Measurements from ENCODE around the gene VPS54. TPM values are rescaled to one million over a fixed set of nuclear protein-coding genes. Genes with fewer than 3 reads are reported as not detected.
"Not testable (repeated sequence)": the region's sequence is repeated elsewhere in the genome, so short reads cannot be mapped to it uniquely, and the experiment has no call there.

Gene VPS54
- total RNA-seq, 1 experiment from 2014 or later = 14.6 TPM

DNA sequence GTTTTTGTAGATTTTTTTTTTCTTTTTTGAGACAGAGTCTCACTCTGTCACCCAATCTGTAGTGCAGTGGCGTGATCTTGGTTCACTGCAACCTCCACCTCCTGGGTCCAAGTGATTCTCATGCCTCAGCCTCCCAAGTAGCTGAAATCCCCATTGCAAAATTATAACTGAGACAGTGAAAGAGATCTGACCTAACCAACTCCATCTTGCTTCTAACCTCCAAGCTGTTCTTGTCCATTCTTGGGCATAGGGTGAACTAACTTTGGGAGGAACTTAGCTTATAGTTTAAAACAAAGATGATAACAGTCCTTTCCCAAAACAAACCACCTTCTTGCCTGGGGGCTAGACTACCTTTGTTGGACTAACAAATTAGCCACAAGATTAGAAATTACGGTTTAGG, 44.2 kb downstream of the VPS54 start:
- DNase-seq (ENCODE audit: low spot score); H3K9me3 Mint-ChIP-seq; H3K27ac Mint-ChIP-seq; H3K27me3 Mint-ChIP-seq (ENCODE audit: low read depth); H3K4me1 Mint-ChIP-seq; H3K4me3 Mint-ChIP-seq; POLR2A ChIA-PET; ATAC-seq; CTCF ChIA-PET: not testable (repeated sequence)
- H3K36me3 Mint-ChIP-seq = peaks cover 17% of the 10 kb centered on the region

DNA sequence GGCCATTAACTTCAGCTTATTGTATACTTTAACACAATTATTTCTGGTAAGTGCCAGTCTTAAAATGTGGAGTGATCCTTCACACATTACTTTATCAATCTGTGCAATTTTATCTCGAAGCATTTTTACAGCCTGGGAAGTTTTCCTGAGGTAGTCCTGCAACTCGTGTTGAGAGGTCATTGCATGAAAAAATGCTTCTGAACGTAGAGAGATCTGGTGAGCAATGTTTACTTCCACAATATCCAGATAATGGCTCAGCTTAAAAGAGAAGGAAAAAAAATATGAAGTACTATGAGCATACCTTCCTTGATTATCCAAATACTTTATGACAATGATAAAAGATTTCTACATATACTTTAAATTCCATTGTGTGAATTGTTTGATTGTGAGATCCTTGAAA, 57.0 kb downstream of the VPS54 start:
- DNase-seq (ENCODE audit: low spot score) (no peak), ATAC-seq (no peak)
- Mint-ChIP-seq H3K4me3 (no peak overlapping the region), H3K9me3 (peaks cover 7% of the 10 kb centered on the region), H3K36me3 (peaks cover 21% of the 10 kb centered on the region), H3K27ac (0 out of 2 replicates have a peak overlapping the region, but pooled peaks have one; percentile 5), H3K27me3 (ENCODE audit: low read depth) (no peaks in the 10 kb centered on the region), H3K4me1 (peaks cover 6% of the 10 kb centered on the region)
- POLR2A ChIA-PET = no interaction called here
- TF ChIP-seq, protein P1, sequence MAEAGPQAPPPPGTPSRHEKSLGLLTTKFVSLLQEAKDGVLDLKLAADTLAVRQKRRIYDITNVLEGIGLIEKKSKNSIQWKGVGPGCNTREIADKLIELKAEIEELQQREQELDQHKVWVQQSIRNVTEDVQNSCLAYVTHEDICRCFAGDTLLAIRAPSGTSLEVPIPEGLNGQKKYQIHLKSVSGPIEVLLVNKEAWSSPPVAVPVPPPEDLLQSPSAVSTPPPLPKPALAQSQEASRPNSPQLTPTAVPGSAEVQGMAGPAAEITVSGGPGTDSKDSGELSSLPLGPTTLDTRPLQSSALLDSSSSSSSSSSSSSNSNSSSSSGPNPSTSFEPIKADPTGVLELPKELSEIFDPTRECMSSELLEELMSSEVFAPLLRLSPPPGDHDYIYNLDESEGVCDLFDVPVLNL (CRISPR knock-in tag; IDR thresholded peaks at IDR 0.05; ENCODE audit: borderline replicate concordance, low read depth) = no peak
- TF ChIP-seq, protein P2, sequence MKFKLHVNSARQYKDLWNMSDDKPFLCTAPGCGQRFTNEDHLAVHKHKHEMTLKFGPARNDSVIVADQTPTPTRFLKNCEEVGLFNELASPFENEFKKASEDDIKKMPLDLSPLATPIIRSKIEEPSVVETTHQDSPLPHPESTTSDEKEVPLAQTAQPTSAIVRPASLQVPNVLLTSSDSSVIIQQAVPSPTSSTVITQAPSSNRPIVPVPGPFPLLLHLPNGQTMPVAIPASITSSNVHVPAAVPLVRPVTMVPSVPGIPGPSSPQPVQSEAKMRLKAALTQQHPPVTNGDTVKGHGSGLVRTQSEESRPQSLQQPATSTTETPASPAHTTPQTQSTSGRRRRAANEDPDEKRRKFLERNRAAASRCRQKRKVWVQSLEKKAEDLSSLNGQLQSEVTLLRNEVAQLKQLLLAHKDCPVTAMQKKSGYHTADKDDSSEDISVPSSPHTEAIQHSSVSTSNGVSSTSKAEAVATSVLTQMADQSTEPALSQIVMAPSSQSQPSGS (CRISPR knock-in tag; IDR thresholded peaks at IDR 0.05; ENCODE audit: borderline replicate concordance, low read depth) = no peak
- TF ChIP-seq ELF4 (CRISPR knock-in tag; IDR thresholded peaks at IDR 0.05; ENCODE audit: low read depth) = no peak
- no peak for TF ChIP-seq NR1H2 (CRISPR knock-in tag; IDR thresholded peaks at IDR 0.05)
- TF ChIP-seq, protein P3, sequence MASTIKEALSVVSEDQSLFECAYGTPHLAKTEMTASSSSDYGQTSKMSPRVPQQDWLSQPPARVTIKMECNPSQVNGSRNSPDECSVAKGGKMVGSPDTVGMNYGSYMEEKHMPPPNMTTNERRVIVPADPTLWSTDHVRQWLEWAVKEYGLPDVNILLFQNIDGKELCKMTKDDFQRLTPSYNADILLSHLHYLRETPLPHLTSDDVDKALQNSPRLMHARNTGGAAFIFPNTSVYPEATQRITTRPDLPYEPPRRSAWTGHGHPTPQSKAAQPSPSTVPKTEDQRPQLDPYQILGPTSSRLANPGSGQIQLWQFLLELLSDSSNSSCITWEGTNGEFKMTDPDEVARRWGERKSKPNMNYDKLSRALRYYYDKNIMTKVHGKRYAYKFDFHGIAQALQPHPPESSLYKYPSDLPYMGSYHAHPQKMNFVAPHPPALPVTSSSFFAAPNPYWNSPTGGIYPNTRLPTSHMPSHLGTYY (CRISPR knock-in tag; IDR thresholded peaks at IDR 0.05) = no peak
- TF ChIP-seq HMGA2 (CRISPR knock-in tag; IDR thresholded peaks at IDR 0.05) = no peak
- no peak for TF ChIP-seq CBFB (CRISPR knock-in tag; IDR thresholded peaks at IDR 0.05; ENCODE audit: low read depth)
- TF ChIP-seq, protein P4, sequence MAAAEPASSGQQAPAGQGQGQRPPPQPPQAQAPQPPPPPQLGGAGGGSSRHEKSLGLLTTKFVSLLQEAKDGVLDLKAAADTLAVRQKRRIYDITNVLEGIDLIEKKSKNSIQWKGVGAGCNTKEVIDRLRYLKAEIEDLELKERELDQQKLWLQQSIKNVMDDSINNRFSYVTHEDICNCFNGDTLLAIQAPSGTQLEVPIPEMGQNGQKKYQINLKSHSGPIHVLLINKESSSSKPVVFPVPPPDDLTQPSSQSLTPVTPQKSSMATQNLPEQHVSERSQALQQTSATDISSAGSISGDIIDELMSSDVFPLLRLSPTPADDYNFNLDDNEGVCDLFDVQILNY (CRISPR knock-in tag; IDR thresholded peaks at IDR 0.05) = no peak
- TF ChIP-seq, protein P5, sequence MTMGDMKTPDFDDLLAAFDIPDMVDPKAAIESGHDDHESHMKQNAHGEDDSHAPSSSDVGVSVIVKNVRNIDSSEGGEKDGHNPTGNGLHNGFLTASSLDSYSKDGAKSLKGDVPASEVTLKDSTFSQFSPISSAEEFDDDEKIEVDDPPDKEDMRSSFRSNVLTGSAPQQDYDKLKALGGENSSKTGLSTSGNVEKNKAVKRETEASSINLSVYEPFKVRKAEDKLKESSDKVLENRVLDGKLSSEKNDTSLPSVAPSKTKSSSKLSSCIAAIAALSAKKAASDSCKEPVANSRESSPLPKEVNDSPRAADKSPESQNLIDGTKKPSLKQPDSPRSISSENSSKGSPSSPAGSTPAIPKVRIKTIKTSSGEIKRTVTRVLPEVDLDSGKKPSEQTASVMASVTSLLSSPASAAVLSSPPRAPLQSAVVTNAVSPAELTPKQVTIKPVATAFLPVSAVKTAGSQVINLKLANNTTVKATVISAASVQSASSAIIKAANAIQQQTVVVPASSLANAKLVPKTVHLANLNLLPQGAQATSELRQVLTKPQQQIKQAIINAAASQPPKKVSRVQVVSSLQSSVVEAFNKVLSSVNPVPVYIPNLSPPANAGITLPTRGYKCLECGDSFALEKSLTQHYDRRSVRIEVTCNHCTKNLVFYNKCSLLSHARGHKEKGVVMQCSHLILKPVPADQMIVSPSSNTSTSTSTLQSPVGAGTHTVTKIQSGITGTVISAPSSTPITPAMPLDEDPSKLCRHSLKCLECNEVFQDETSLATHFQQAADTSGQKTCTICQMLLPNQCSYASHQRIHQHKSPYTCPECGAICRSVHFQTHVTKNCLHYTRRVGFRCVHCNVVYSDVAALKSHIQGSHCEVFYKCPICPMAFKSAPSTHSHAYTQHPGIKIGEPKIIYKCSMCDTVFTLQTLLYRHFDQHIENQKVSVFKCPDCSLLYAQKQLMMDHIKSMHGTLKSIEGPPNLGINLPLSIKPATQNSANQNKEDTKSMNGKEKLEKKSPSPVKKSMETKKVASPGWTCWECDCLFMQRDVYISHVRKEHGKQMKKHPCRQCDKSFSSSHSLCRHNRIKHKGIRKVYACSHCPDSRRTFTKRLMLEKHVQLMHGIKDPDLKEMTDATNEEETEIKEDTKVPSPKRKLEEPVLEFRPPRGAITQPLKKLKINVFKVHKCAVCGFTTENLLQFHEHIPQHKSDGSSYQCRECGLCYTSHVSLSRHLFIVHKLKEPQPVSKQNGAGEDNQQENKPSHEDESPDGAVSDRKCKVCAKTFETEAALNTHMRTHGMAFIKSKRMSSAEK (CRISPR knock-in tag; IDR thresholded peaks at IDR 0.05; ENCODE audit: borderline replicate concordance) = no peak
- no peak for TF ChIP-seq PRRX2 (CRISPR knock-in tag; IDR thresholded peaks at IDR 0.05)
- TF ChIP-seq, protein P6, sequence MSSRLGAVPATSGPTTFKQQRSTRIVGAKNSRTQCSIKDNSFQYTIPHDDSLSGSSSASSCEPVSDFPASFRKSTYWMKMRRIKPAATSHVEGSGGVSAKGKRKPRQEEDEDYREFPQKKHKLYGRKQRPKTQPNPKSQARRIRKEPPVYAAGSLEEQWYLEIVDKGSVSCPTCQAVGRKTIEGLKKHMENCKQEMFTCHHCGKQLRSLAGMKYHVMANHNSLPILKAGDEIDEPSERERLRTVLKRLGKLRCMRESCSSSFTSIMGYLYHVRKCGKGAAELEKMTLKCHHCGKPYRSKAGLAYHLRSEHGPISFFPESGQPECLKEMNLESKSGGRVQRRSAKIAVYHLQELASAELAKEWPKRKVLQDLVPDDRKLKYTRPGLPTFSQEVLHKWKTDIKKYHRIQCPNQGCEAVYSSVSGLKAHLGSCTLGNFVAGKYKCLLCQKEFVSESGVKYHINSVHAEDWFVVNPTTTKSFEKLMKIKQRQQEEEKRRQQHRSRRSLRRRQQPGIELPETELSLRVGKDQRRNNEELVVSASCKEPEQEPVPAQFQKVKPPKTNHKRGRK (CRISPR knock-in tag; IDR thresholded peaks at IDR 0.05; ENCODE audit: borderline replicate concordance) = no peak
- TF ChIP-seq ZNF423 (CRISPR knock-in tag; IDR thresholded peaks at IDR 0.05) = no peak
- TF ChIP-seq, protein P7, sequence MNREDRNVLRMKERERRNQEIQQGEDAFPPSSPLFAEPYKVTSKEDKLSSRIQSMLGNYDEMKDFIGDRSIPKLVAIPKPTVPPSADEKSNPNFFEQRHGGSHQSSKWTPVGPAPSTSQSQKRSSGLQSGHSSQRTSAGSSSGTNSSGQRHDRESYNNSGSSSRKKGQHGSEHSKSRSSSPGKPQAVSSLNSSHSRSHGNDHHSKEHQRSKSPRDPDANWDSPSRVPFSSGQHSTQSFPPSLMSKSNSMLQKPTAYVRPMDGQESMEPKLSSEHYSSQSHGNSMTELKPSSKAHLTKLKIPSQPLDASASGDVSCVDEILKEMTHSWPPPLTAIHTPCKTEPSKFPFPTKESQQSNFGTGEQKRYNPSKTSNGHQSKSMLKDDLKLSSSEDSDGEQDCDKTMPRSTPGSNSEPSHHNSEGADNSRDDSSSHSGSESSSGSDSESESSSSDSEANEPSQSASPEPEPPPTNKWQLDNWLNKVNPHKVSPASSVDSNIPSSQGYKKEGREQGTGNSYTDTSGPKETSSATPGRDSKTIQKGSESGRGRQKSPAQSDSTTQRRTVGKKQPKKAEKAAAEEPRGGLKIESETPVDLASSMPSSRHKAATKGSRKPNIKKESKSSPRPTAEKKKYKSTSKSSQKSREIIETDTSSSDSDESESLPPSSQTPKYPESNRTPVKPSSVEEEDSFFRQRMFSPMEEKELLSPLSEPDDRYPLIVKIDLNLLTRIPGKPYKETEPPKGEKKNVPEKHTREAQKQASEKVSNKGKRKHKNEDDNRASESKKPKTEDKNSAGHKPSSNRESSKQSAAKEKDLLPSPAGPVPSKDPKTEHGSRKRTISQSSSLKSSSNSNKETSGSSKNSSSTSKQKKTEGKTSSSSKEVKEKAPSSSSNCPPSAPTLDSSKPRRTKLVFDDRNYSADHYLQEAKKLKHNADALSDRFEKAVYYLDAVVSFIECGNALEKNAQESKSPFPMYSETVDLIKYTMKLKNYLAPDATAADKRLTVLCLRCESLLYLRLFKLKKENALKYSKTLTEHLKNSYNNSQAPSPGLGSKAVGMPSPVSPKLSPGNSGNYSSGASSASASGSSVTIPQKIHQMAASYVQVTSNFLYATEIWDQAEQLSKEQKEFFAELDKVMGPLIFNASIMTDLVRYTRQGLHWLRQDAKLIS (CRISPR knock-in tag; IDR thresholded peaks at IDR 0.05; ENCODE audit: borderline replicate concordance) = no peak
- no peak for TF ChIP-seq ATF1 (CRISPR knock-in tag; IDR thresholded peaks at IDR 0.05)
- TF ChIP-seq RELA (CRISPR knock-in tag; IDR thresholded peaks at IDR 0.05; ENCODE audit: borderline replicate concordance) = no peak
- CTCF ChIA-PET = no interaction called here

Data from WTC11 (cell line).